GM12873 (cell line): ENCODE results near the gene CDH24.

Experiments
- TF ChIP-seq, protein P1 (sequence below): IDR thresholded peaks from 2 replicates; pipeline ENCODE4 v1.5.1; 2012; ENCODE audit warnings: low read depth, mild to moderate bottlenecking, moderate library complexity, low read length, control low read depth; ENCODE audit not compliant: insufficient read depth; ENCODE audit errors: missing control alignments

Gene CDH24

DNA sequence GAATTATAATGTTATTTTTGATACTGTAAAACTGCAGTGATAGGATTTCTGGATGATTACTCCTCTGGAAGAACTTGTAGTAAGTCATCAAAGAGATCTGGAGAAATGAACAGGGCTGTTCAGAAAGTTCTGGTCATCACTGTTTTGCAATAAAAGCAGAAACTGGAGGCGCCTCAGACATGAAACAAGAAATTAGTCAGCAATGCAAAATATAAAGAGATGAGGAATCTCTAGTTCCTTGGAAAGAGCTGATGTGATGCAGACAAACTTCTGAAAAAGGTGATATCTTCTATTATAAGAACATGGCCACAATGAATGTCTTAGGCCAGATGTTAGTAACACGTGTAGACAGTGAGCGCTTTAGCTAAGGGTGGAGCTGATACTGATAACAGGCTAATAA is 28.1 kb upstream of the CDH24 start:
- TF ChIP-seq, protein P1, sequence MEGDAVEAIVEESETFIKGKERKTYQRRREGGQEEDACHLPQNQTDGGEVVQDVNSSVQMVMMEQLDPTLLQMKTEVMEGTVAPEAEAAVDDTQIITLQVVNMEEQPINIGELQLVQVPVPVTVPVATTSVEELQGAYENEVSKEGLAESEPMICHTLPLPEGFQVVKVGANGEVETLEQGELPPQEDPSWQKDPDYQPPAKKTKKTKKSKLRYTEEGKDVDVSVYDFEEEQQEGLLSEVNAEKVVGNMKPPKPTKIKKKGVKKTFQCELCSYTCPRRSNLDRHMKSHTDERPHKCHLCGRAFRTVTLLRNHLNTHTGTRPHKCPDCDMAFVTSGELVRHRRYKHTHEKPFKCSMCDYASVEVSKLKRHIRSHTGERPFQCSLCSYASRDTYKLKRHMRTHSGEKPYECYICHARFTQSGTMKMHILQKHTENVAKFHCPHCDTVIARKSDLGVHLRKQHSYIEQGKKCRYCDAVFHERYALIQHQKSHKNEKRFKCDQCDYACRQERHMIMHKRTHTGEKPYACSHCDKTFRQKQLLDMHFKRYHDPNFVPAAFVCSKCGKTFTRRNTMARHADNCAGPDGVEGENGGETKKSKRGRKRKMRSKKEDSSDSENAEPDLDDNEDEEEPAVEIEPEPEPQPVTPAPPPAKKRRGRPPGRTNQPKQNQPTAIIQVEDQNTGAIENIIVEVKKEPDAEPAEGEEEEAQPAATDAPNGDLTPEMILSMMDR, result no peak

DNA sequence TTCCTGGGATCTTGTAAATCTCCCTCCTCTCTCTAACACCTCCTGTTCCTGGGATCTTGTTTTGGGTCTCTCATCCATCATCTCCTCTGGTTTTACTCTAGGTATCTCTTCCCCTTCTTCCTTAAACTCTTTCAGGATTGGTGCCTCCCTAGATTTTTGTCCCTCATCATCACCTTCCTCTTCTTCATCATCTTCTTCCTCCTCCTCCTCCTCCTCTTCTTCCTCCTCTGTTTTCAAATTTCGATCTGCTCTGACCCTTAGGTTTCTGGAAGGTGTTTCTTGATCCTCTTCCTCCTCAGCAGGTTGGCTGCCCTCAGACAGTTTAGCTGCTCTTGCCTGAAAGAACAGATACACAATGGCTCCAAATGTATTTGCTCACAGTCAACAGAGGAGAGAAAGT is 23.2 kb upstream of the CDH24 start:
- TF ChIP-seq, protein P1, result no peak

- TF ChIP-seq, protein P1, result no peak
Observed at GRCh38 chr14:23079716-23080115, 22.4 kb upstream of the CDH24 start.

DNA sequence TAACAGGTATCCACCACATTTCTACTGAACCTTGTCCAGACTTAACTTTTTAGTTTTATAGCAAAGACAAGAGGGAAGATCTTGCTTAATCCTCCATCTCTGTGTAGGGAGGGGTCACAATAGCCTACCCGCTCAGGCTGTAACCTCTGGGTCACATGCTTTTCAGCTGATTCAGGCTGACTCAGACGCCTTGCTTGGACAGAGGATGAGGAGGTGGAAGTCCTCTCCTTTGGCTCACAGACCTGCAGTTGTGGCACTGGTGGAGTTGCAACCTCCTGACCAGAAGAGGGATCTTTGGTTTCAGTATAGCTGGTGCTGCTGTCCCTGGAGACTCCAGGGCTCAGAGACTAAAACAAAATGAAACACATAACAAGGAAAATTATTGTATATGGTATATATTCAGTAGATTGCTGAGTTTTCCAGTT is 21.4 kb upstream of the CDH24 start:
- TF ChIP-seq, protein P1, result no peak

GRCh38 chr14:23077962-23078361 is 20.6 kb upstream of the CDH24 start:
- TF ChIP-seq, protein P1, result no peak

DNA sequence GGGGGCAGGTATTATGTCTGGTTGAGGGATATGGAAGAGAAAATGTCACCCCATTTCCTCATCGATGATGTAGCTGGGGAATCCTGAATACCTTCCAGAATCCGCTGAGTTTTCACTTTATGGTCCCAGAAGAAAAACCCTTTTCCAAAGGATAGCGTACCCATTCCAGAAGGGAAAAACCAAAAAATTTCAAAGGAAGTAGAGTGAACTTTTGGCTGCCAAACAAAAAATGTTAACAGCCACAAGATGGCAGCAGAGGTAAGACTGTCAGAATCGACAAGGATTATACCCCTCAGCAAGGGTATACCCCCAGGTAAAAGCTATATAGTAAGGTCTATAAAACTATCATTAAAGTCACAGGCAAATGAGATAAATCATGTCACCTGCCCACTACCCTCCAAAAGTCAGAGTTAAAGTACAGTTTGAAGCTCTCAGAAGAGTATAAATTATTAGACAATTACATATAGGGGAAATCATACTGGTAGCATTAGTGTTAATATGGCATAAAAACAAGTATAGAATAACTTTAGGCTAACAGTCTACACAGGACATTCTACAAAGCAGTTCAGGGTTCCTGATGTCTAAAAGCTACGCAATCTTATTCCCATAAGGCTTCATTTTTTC is 19.6 kb upstream of the CDH24 start:
- TF ChIP-seq, protein P1, result peak; percentile 58

GRCh38 chr14:23074906-23075305 is 17.6 kb upstream of the CDH24 start:
- TF ChIP-seq, protein P1, result no peak
